OCI-LY7 (cell line): ENCODE measurements around the gene ANO6.

Experiments used
- CTCF ChIP-seq: fragments of 200-600 bp; sonication (generic); conservative IDR thresholded peaks from 2 replicates; pipeline ENCODE4 v1.5.1; 2014; ENCODE audit warnings: mild to moderate bottlenecking, antibody characterized with exemption, low read length, moderate library complexity, mixed read lengths
- EZH2phosphoT487 ChIP-seq: fragments of 200-600 bp; sonication (generic); IDR thresholded peaks from 2 replicates; pipeline ENCODE4 v1.6.1; 2018; ENCODE audit warnings: low read depth, borderline replicate concordance, mild to moderate bottlenecking, mixed run types, antibody characterized with exemption, low read length, moderate library complexity, mixed read lengths

- no peak for TF ChIP-seq CTCF
- no peak for TF ChIP-seq EZH2phosphoT487
Measured at GRCh38 chr12:45294906-45295305, 79.0 kb downstream of the ANO6 start.
